GM18520 (cell line): ENCODE data around the gene TOP3B.

Experiments
- ATAC-seq: cut with Tn5 transposase; IDR thresholded peaks from one replicate; pipeline ENCODE4 v1.9.1; 2021; ENCODE audit not compliant: unreplicated experiment

TOP3B gene

GRCh38 chr22:21980547-21980946 lies 2.0 kb downstream of the TOP3B start:
- ATAC-seq: no peak

GRCh38 chr22:21978564-21979386 lies 3.8 kb downstream of the TOP3B start:
- no peak for ATAC-seq

- ATAC-seq: no peak
Measured at GRCh38 chr22:21977814-21978213, 4.8 kb downstream of the TOP3B start.

GRCh38 chr22:21975854-21976345 lies 6.7 kb downstream of the TOP3B start:
- no peak for ATAC-seq

GRCh38 chr22:21975273-21975672 lies 7.3 kb downstream of the TOP3B start:
- no peak for ATAC-seq

GRCh38 chr22:21974058-21974649 lies 8.4 kb downstream of the TOP3B start:
- ATAC-seq: no peak

- no peak for ATAC-seq
Measured at GRCh38 chr22:21972806-21973205, 9.8 kb downstream of the TOP3B start.

GRCh38 chr22:21972293-21972779 lies 10.3 kb downstream of the TOP3B start:
- no peak for ATAC-seq

- no peak for ATAC-seq
Measured at GRCh38 chr22:21971858-21972275, 10.7 kb downstream of the TOP3B start.

- no peak for ATAC-seq
Measured at GRCh38 chr22:21970800-21971617, 11.6 kb downstream of the TOP3B start.

- ATAC-seq: no peak
Measured at GRCh38 chr22:21970037-21970799, 12.4 kb downstream of the TOP3B start.

GRCh38 chr22:21968452-21969129 lies 14.0 kb downstream of the TOP3B start:
- ATAC-seq: no peak

- ATAC-seq: no peak
Measured at GRCh38 chr22:21967693-21968271, 14.8 kb downstream of the TOP3B start.

GRCh38 chr22:21966643-21967516 lies 15.7 kb downstream of the TOP3B start:
- no peak for ATAC-seq

GRCh38 chr22:21965762-21966288 lies 16.8 kb downstream of the TOP3B start:
- no peak for ATAC-seq

- no peak for ATAC-seq
Measured at GRCh38 chr22:21964918-21965484, 17.6 kb downstream of the TOP3B start.

- no peak for ATAC-seq
Measured at GRCh38 chr22:21964234-21964633, 18.4 kb downstream of the TOP3B start.

- no peak for ATAC-seq
Measured at GRCh38 chr22:21963790-21964211, 18.8 kb downstream of the TOP3B start.
